OCI-LY3 (cell line): Measurements from ENCODE around the gene TNS1.

ENCODE experiments used
- CTCF ChIP-seq: fragments of 200-600, 300-600 bp; sonication (generic); IDR thresholded peaks from 2 replicates; pipeline ENCODE4 v1.5.1; 2014; ENCODE audit warnings: antibody characterized with exemption, low read length, low read depth
- EZH2phosphoT487 ChIP-seq: fragments of 200-600 bp; shearing (Covaris generic); IDR thresholded peaks from 2 replicates; pipeline ENCODE4 v1.6.1; 2018; ENCODE audit warnings: antibody characterized with exemption, mixed run types, low read depth

GRCh38 chr2:217943446-217944321 lies 59.1 kb downstream of the TNS1 start:
- TF ChIP-seq CTCF (no peak), EZH2phosphoT487 (no peak)
